Measurements from ENCODE around the gene GTPBP4.

The GTPBP4 gene

DNA sequence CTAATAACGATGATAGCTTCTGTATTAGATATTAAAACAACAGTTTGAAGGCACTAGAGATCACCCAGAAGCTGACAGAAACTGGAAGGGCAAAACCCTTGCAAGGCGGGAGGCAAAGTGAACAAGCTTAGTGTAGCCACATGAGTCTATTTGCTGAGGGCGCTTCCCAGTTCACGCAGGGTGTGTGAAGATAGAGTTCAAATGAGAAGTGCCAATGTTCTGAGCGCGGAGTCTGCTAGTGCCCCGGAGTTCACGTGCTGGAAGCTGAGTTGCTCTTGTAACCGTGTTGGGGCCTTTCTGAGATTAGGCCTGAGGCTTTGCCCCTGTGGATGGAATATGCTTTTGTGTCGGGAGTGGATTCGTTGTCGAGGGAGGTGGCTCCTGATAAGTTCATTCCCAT lies 16.6 kb upstream of the GTPBP4 start:
- no peak overlapping the region for H3K4me3 ChIP-seq (ENCODE audit: low read depth, low read length)
- TF ChIP-seq, protein P1, sequence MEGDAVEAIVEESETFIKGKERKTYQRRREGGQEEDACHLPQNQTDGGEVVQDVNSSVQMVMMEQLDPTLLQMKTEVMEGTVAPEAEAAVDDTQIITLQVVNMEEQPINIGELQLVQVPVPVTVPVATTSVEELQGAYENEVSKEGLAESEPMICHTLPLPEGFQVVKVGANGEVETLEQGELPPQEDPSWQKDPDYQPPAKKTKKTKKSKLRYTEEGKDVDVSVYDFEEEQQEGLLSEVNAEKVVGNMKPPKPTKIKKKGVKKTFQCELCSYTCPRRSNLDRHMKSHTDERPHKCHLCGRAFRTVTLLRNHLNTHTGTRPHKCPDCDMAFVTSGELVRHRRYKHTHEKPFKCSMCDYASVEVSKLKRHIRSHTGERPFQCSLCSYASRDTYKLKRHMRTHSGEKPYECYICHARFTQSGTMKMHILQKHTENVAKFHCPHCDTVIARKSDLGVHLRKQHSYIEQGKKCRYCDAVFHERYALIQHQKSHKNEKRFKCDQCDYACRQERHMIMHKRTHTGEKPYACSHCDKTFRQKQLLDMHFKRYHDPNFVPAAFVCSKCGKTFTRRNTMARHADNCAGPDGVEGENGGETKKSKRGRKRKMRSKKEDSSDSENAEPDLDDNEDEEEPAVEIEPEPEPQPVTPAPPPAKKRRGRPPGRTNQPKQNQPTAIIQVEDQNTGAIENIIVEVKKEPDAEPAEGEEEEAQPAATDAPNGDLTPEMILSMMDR (IDR thresholded peaks at IDR 0.05; ENCODE audit: insufficient read depth, low read depth, low read length, missing control alignments) = no peak
- DNase-seq (ENCODE audit: low read depth) = no peak

DNA sequence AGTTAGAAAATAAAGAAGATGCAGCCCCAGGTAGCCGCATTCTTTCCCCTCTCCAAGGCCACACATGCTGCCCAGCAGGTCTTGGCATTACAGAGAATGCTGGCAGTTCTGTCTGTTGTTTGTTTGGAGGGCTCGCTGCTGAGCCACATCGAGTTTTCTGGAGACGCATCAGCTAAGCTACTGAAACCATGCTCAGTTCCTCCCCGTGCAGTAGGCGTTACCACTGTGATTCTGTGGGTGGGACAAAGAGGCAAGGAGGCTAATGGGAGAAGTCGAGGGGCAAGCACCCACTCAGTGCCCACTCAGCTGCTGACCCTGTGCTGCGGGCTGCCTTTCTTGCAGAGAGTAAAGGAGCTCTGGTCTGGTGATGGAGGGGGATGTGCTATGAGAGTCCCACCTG lies 15.5 kb upstream of the GTPBP4 start:
- no peak overlapping the region for H3K4me3 ChIP-seq (ENCODE audit: low read depth, low read length)
- TF ChIP-seq, protein P1 (IDR thresholded peaks at IDR 0.05; ENCODE audit: insufficient read depth, low read depth, low read length, missing control alignments) = no peak
- peak; percentile 27 for DNase-seq (ENCODE audit: low read depth)

DNA sequence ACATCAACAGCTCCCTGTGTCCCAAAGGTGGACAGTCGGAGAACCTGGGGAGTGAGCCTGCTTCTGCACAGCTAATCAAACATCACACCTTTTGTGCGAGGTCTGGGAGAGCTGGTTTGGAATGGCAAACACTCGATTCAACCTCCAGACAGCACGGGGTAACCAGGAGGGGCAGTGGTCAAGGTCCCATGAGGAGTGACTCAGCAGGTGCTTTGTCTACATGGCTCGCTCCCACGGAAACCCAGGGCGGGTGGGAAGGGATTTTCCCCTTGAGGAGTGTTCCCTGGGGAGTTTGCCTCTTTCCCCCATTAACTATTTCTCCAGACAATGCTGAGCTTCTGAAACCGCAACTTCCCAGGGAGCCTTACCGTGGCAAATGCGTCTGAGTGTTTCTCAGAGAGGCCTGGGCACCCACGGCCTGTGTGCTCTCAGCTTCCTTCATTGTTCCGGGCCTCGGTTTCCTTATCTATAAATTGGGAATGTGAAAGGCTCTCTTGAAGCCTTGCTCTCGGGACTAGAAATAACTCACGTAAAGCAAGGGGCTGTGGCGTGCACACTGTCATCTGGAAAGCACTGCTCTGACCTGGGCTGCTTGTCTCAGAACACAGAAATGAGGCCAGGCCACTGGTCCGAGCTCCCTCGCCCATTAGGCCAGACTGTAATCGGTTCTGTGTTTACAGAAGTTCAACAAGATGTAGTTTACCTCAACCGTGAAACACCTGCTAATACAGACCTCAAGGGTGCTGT lies 14.0 kb upstream of the GTPBP4 start:
- TF ChIP-seq, protein P1 (IDR thresholded peaks at IDR 0.05; ENCODE audit: insufficient read depth, low read depth, low read length, missing control alignments) = no peak
- H3K4me3 ChIP-seq (ENCODE audit: low read depth, low read length) = no peak overlapping the region
- DNase-seq (ENCODE audit: low read depth) = peak; percentile 63

DNA sequence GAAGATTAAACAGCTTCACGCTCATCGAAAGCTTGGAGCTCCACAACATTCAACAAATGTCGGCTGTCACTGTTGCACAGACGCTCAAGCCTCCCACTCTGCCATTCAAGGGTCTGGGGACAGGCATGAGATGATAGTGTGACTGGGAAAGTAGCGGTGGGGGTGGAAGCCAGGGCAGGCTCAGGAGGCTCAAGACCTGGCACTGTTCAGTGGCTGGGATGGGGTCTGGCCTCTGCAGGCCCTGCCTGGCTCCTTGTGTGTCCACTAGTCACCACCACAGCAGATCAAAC lies 13.5 kb upstream of the GTPBP4 start:
- TF ChIP-seq, protein P1 (IDR thresholded peaks at IDR 0.05; ENCODE audit: insufficient read depth, low read depth, low read length, missing control alignments) = no peak
- no peak for DNase-seq (ENCODE audit: low read depth)
- no peak overlapping the region for H3K4me3 ChIP-seq (ENCODE audit: low read depth, low read length)

DNA sequence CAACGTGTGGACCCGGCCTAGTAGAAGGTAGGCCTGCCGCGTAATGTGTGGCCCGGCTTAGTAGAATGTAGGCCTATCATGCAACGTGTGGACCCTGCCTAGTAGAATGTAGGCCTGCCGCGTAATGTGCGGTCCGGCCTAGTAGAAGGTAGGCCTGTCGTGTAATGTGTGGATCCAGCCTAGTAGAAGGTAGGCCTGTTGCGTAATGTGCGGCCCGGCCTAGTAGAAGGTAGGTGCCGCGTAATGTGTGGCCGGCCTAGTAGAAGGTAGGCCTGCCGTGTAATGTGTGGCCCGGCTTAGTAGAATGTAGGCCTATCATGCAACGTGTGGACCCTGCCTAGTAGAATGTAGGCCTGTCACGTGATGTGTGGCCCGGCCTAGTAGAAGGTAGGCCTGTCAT lies 11.9 kb upstream of the GTPBP4 start:
- TF ChIP-seq, protein P1 (IDR thresholded peaks at IDR 0.05; ENCODE audit: insufficient read depth, low read depth, low read length, missing control alignments) = no peak
- H3K4me3 ChIP-seq (ENCODE audit: low read depth, low read length) = no peak overlapping the region
- no peak for DNase-seq (ENCODE audit: low read depth)

DNA sequence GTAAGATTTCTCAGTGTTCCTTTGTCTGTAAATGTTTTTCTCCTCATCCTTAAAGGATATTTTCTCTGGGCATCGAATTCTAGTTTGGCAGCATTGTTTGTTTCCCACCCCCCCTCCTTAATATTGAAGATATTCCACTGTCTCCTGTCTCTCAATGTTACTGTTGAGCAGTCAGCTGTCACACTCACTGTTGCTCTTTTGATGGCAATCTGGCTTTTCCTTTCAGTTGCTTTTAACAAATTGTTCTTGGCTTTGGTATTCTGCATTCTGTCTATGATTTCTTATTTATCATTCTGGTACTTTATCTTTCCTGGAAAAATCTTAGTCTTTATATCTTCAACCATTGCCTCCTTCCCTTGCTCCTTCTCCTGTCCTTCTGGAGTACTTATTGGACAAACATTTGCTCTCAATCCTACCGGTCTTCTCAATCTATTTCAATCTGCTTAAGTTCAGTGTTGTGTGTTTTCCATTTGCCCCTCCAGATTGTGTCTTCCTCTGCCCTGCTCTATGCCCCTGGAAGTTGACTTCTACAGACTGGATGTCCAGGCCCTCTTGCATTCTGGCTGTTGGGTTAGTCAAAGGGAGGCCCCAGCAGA lies 9.3 kb upstream of the GTPBP4 start:
- TF ChIP-seq, protein P1 (IDR thresholded peaks at IDR 0.05; ENCODE audit: insufficient read depth, low read depth, low read length, missing control alignments) = no peak
- H3K4me3 ChIP-seq (ENCODE audit: low read depth, low read length) = no peak overlapping the region
- no peak for DNase-seq (ENCODE audit: low read depth)

Data from GM12865 (cell line).